GM21717 (cell line): ENCODE results near the gene BLTP1.

ENCODE experiments used
- ATAC-seq: cut with Tn5 transposase; IDR thresholded peaks from one replicate; pipeline ENCODE4 v1.9.1; 2021; ENCODE audit warnings: mild to moderate bottlenecking, moderate library complexity; ENCODE audit not compliant: unreplicated experiment

The BLTP1 gene

DNA sequence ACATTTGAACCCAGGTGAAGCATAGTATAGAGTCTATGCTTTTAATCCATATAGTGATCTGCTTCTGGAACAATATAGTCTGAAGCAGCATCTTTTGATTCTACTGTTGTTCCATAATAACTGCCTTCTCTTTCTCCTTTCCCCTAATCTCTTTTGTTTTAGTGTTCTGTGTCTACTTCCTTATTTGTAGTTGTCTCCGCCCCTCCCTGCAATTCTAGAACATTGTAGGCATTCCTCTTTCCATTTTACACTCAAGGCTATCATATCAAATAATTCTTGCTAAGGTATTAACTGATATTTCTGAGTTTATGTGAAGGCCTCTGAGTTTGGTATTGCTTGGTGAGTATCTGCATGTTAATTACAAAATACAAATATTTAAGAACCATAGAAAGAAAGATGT, 11.6 kb downstream of the BLTP1 start:
- ATAC-seq, result no peak

DNA sequence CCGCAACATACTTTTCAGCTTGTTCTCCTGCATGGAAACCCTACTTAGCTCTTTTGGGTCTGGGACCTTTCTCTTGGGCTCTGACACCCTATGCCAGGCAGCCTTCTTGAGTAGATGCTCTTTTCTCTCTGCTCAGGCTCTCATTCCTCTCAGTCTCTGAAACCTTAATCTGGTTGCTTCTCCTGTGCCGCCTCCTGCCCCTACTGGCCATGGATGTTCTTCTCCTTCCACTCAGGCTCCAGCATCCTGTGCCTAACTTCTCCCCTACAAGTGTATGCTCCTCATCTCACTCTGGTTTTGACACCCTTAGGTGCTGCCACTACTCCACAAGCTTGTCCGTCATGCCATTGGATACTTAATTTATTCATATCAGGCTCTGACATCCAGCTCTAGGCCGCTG, 15.2 kb downstream of the BLTP1 start:
- no peak for ATAC-seq

DNA sequence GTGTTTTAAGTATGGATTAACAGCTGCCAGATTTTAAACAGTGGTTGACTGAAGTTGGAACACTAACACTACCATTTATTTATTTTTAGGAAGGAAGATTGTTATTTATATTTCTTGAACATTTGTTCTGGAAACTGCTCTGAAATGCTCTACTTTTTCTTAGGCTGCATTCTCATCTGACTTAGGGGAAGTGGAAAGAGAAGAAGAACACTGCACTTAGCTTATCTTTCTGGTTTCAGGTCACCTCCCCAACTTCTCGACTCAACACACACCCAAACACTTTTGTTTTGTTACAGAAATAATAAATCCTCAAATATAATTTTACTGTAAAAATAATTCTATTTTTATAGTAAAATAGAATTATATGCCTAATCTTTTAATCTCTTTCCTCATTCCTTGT, 18.6 kb downstream of the BLTP1 start:
- no peak for ATAC-seq

DNA sequence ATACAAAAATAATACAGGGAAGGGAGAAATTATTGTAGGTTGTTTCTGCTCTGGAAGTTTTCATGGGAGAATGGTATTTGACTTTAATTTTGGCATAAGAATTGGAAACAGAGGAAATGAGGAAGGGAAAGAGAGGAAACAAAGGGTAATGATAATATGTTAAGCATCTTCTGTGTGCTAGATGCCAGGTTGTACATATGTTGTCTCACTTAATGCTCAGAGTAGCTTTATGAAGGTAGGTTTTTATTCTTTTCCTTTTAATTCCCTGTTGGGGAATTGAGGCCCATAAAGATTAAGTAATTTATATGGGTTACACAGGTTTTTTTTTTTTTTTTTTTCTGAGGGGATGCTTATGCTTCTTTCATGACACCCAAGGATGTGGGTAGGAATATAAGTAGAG, 19.2 kb downstream of the BLTP1 start:
- no peak for ATAC-seq

DNA sequence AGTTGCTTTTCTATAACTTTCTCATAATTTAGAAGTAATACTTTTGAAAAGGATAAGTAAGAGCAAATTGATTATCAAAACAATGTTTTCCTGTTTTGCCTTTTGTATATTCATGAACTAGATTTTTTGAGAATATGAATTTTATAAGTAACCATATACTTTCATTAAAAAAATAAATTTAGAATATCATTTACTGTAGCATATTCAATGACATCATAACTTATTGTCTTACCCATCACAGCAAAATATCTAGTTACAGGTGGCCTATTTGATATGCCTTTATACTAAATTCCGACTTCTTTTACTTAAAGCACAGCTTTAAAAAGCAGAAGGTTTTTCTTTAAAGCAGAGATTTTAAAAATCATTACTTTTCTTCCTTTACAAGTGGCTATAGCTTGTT, 20.1 kb downstream of the BLTP1 start:
- no peak for ATAC-seq

DNA sequence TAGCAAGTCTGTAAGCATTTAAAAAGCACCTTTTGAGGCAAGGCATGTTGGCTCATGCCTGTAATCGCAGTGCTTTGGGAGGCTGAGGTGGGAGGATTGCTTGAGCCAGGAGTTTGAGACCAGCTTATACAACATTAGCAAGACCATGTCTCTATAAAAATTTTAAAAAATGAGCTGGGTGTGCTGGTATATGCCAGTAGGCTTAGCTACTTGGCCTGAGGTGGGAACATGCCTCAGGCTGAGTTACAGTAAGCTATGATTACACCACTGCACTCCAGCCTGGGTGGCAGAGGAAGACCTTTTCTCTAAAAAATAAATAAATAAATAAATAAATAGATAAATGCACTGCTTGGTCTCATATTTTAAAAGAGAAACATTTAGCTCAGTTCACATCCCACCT, 26.8 kb downstream of the BLTP1 start:
- ATAC-seq, result no peak

DNA sequence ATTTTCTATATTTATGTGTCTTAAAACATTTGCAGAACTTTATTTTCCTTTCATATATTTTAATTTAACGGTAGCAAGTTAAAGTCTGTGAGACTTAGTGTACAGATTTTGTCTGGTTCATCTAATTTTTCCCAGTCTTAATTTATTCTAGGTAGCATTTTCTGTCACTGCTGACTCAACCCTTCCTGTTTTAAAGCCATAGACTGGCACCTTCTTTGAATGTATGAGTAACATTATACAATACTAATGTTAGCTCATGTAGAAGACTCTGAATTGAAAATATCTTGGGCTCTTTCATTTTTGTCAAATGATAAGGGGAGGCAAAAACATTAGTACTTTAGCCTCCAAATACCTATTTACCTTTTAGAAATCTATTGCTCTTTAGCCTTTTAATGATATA, 43.6 kb downstream of the BLTP1 start:
- ATAC-seq, result no peak
